ENCODE data around the gene REXO4. TPM values are rescaled to one million over a fixed set of nuclear protein-coding genes. Genes with fewer than 3 reads are reported as not detected.
A peak's percentile ranks its signal among the peaks of the same experiment; 100 is the strongest.

REXO4 gene
- total and polyA plus RNA-seq, 2 of the 8 experiments (the other 6 are each of a cell fraction or from before 2014, with no cell fraction given), result 19.1 to 38.3 TPM

DNA sequence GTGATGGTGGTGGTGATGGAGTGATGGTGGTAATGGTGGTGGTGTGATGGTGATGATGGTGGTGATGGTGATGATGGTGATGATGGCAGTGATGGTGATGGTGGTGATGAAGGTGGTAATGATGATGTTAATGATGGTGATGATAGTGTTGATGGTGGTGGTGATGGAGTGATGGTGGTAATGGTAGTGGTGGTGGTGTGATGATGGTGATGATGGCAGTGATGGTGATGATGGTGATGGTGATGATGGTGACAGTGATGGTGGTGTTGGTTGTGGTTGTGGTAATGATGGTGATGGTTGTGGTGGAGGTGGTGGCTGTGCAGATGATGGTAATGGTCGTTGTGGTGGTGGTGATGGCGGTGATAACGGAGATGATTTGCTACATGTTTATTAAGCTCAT, 34.4 kb downstream of the REXO4 start:
- no peak overlapping the region for H3K9ac ChIP-seq (replicated peaks in 1 of 4; ENCODE audit: extremely low read depth in 1 of 4, low read depth in 3 of 4, low read length in 3 of 4)
- H4K91ac ChIP-seq (replicated peaks; ENCODE audit: insufficient read length, low read length), result no peak overlapping the region
- H3K4me1 ChIP-seq (replicated peaks in 1 of 4; ENCODE audit: control insufficient read depth in 3 of 4, insufficient read depth in 4 of 4, low read length in 3 of 4), result no peaks in the 10 kb centered on the region; a peak in 1 of 7 replicates
- H3K23ac ChIP-seq (ENCODE audit: insufficient read length), result no peak overlapping the region
- ChIA-PET CTCF (ENCODE audit: partially characterized antibody) (interaction anchor here (0.9 to 4.7 kb wide), 3 partner anchors 13 to 103 kb away, joined by 3 to 52 read pairs (median 3); no protein-coding TSS in a partner anchor), POLR2A (ENCODE audit: partially characterized antibody) (no interaction called here)
- no peak overlapping the region for H2BK5ac ChIP-seq (ENCODE audit: low read depth, low read length)
- H3K4me3 ChIP-seq (ENCODE audit: extremely low read depth in 1 of 4, insufficient read depth in 2 of 4, low read depth in 3 of 4, low read length in 4 of 4), result no peak overlapping the region
- H3K27me3 ChIP-seq (replicated peaks in 1 of 4; ENCODE audit: control insufficient read depth in 3 of 4, extremely low read depth in 1 of 4, insufficient read depth in 3 of 4, low read length in 3 of 4), result peaks cover 0 to 2% (median under 1%) of the 10 kb centered on the region in 4 experiments; a peak in 3 of 7 replicates
- H4K5ac ChIP-seq (ENCODE audit: insufficient read length, low read depth, low read length), result no peak overlapping the region
- no peak overlapping the region for H2AK5ac ChIP-seq (ENCODE audit: low read depth, low read length)
- H2BK120ac ChIP-seq (replicated peaks; ENCODE audit: low read depth, low read length), result no peak overlapping the region
- peak overlapping the region; percentile 99 for H3K56ac ChIP-seq (replicated peaks; ENCODE audit: insufficient read length, low read depth, low read length)
- H2BK20ac ChIP-seq (ENCODE audit: low read length), result no peak overlapping the region
- H3K79me2 ChIP-seq (ENCODE audit: control insufficient read depth in 1 of 2, insufficient read depth in 2 of 2, low read length in 2 of 2), result no peaks in the 10 kb centered on the region
- FAIRE-seq, result no peak
- WGBS, 2 experiments (ENCODE audit: extremely low coverage in 1 of 2, insufficient coverage in 1 of 2, insufficient read length in 1 of 2, insufficient replicate concordance in 2 of 2, low coverage in 1 of 2, low lambda C conversion rate in 2 of 2, missing lambda C conversion rate in 1 of 2), result 100% methylated on average over 3 of the region's 3 CpGs; no CpG with 5 or more reads in 1 of the 2 experiments
- no peak overlapping the region for H3K18ac ChIP-seq (ENCODE audit: extremely low read depth, low read length)
- peaks cover 0 to 11% of the 10 kb centered on the region in 2 experiments; a peak in 2 of 4 replicates for H3K9me3 ChIP-seq (ENCODE audit: insufficient read depth in 2 of 2, low read depth in 1 of 2, low read length in 1 of 2)
- H3K27ac ChIP-seq (ENCODE audit: low read depth, low read length), result no peak overlapping the region
- no peak overlapping the region for H2BK15ac ChIP-seq (ENCODE audit: low read length)
- H3K23me2 ChIP-seq (ENCODE audit: low read depth, low read length), result peaks cover 16% of the 10 kb centered on the region; the same call in 1 of the 2 replicates
- peaks cover 0 to 15% of the 10 kb centered on the region in 2 experiments for H4K20me1 ChIP-seq (replicated peaks in 1 of 2; ENCODE audit: control insufficient read depth in 1 of 2, insufficient read depth in 2 of 2, low read length in 2 of 2)
- no peak overlapping the region for H4K8ac ChIP-seq (ENCODE audit: extremely low read depth, insufficient read depth, low read length)
- no peak overlapping the region for H2BK12ac ChIP-seq (ENCODE audit: low read depth, low read length)
- H3K4ac ChIP-seq (replicated peaks; ENCODE audit: insufficient read length, low read depth, low read length), result no peak overlapping the region
- H3K14ac ChIP-seq (ENCODE audit: insufficient read length), result no peak overlapping the region
- no peak overlapping the region for H2AFZ ChIP-seq (ENCODE audit: low read length)
- H3K79me1 ChIP-seq (ENCODE audit: low read depth, low read length), result no peaks in the 10 kb centered on the region
- H3K4me2 ChIP-seq (ENCODE audit: insufficient read depth in 1 of 2, low read depth in 2 of 2, low read length in 2 of 2), result no peak overlapping the region
- DNase-seq (ENCODE audit: low read depth in 1 of 2, low spot score in 2 of 2), result no peak
- no peaks in the 10 kb centered on the region; a peak in 1 of 8 replicates for H3K36me3 ChIP-seq (ENCODE audit: control insufficient read depth in 2 of 4, insufficient read depth in 4 of 4, low read length in 3 of 4)
- no peak for TF ChIP-seq NANOG (IDR thresholded peaks at IDR 0.05; ENCODE audit: insufficient read depth, low read depth, low read length, poor library complexity, severe bottlenecking)
- TF ChIP-seq SUZ12 (IDR thresholded peaks at IDR 0.05; ENCODE audit: low read length), result no peak
- no peak for TF ChIP-seq TEAD4 (IDR thresholded peaks at IDR 0.05; ENCODE audit: low read depth, low read length)
- TF ChIP-seq ASH2L (IDR thresholded peaks at IDR 0.05; ENCODE audit: low read length), result no peak
- no peak for TF ChIP-seq ATF2 (IDR thresholded peaks at IDR 0.05; ENCODE audit: low read length)
- TF ChIP-seq, protein P1, sequence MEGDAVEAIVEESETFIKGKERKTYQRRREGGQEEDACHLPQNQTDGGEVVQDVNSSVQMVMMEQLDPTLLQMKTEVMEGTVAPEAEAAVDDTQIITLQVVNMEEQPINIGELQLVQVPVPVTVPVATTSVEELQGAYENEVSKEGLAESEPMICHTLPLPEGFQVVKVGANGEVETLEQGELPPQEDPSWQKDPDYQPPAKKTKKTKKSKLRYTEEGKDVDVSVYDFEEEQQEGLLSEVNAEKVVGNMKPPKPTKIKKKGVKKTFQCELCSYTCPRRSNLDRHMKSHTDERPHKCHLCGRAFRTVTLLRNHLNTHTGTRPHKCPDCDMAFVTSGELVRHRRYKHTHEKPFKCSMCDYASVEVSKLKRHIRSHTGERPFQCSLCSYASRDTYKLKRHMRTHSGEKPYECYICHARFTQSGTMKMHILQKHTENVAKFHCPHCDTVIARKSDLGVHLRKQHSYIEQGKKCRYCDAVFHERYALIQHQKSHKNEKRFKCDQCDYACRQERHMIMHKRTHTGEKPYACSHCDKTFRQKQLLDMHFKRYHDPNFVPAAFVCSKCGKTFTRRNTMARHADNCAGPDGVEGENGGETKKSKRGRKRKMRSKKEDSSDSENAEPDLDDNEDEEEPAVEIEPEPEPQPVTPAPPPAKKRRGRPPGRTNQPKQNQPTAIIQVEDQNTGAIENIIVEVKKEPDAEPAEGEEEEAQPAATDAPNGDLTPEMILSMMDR (IDR thresholded peaks at IDR 0.05; ENCODE audit: control extremely low read depth in 1 of 3, insufficient read depth in 1 of 3, low read depth in 1 of 3, low read length in 3 of 3), result no peak
- no peak for TF ChIP-seq EP300 (IDR thresholded peaks at IDR 0.05; ENCODE audit: borderline replicate concordance in 1 of 2, low read depth in 2 of 2, low read length in 2 of 2)
- TF ChIP-seq CBX8 (IDR thresholded peaks at IDR 0.05; ENCODE audit: borderline replicate concordance, low read depth, low read length), result no peak
- TF ChIP-seq CHD1 (IDR thresholded peaks at IDR 0.05; ENCODE audit: low read depth, low read length), result no peak

All from H1 (cell line).